Measurements from ENCODE around the gene RIC8B.
"Not testable (repeated sequence)": the region's sequence is repeated elsewhere in the genome, so short reads cannot be mapped to it uniquely, and the experiment has no call there.

Gene RIC8B

GRCh38 chr12:106910202-106910601 lies 135.7 kb downstream of the RIC8B start:
- DNase-seq: no peak

GRCh38 chr12:106911581-106911980 lies 137.1 kb downstream of the RIC8B start:
- no peak for DNase-seq

DNA sequence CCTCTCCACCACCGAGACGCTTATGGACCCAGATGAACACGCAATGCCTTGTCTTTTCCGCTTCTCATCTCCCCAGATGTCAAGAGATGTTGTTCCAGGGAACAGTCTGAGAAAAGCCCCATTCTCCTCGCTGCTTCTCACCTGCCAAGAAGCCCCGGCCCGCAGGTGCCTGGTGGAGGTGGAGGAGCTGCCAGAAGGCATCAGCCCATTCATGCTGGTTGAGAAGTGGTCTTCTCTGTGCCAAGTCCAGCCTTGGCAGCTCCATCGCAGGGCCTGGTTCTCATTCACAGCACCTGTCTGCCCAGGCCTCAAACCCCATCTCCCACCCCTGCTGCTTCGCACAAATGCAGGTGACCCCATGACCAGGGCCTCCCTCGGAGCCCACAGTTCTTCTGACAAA lies 139.0 kb downstream of the RIC8B start:
- no peak for DNase-seq

- DNase-seq: no peak
Observed at GRCh38 chr12:106914796-106915634, 140.5 kb downstream of the RIC8B start.

DNA sequence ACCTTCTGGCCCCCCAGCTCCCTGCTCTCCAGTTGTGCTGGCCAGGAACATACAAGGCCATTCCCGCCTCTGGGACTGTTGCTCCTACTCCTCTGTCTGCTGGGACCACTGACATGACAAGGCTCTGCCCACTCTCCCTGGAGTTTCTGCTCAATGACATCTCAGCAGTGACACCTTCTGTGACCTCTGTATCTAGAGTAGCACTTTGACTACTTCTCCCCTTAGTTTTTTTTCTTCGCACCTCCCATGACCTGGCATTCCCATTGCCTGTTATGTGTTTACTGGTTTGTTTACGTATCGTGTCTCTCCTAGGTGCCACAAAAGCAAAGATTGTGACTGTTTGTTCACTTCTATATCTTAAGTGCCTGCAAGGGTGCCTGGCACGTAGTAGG lies 141.1 kb downstream of the RIC8B start:
- no peak for DNase-seq

DNA sequence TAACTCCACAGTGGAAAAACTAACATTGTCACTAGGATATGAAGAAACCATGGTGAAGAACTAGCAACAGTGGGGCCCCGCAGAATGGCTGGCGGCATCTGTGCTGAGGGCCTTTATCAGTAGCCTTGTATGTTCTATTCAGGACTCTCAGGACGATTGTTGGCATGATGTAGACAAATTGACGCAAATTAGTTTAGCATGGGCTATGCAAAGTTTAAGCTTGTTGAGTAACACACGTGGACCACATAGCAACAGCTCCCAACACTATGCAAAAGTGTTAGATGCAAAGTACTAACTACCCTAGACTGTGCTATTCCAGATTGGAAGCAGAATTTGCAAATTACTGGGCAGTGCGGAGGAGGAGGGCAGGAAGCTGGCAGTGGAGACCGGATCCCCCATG lies 143.0 kb downstream of the RIC8B start:
- DNase-seq: no peak

DNA sequence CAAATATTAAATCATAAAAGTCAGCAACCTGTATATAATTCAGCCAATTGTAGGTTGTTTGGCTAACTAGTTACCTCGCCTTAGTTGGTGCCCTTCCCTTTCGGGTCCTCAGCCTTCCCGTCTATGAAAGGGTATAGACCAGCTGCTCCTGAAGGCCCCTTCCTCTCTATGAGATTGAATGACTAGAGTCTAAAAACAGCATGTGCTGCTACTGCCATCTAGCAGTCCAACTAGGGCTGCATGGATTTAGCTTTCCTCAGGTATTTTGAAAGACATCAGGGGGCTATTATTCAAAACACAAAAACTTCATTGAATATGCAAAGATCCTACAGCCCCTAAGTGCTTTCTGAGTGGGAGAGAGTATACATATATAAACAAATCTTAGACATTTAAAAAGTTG lies 144.3 kb downstream of the RIC8B start:
- no peak for DNase-seq

GRCh38 chr12:106919910-106920544 lies 145.5 kb downstream of the RIC8B start:
- peak; percentile 33 for DNase-seq

- not testable (repeated sequence) for DNase-seq
Observed at GRCh38 chr12:106921976-106922375, 147.5 kb downstream of the RIC8B start.

GRCh38 chr12:106923594-106923993 lies 149.1 kb downstream of the RIC8B start:
- not testable (repeated sequence) for DNase-seq

DNA sequence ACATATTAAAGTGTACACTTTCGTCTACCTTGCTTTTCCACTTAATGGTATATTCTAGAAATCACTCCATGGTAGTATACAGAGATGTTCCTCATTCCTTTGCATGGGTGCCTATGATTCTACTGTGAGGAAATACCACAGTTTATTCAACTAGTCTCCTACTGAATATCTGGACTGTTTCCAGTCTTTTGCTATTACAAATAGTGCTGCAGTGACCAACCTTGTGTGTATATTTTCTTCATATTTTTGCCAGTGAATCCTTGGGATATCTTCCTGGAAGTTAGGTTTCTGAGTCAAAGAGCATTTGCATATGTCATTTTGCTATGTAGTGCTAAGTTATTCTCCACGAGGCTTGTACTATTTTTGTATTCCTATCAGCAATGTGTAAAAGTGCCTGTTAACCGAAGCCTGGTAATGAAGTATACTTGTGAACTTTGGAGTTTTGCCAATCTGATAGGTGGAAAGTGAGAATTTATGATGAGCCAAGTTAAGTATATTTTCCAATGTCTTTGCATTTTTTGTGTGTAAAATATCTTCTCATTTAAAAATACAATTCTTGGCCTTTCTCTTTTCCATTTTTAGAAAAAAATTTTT lies 149.9 kb downstream of the RIC8B start:
- no peak for DNase-seq

DNA sequence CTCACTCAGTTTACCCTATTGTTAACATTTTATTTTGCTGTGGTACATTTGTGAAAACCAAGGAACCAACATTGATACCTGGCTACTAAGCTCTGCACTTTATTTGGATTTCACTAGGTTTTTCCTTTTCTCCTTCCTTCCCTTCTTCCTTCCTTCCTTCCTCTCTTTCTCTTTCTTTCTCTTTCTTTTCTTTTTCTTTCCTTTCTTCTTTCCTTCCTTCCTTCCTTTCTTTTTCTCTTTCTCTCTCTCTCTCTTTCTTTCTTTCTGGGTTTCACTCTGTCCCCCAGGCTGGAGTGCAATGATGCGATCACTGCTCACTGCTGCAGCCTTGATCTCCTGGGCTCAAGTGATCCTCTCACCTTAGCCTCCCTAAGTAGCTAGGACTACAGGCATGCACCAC lies 152.2 kb downstream of the RIC8B start:
- no peak for DNase-seq

DNA sequence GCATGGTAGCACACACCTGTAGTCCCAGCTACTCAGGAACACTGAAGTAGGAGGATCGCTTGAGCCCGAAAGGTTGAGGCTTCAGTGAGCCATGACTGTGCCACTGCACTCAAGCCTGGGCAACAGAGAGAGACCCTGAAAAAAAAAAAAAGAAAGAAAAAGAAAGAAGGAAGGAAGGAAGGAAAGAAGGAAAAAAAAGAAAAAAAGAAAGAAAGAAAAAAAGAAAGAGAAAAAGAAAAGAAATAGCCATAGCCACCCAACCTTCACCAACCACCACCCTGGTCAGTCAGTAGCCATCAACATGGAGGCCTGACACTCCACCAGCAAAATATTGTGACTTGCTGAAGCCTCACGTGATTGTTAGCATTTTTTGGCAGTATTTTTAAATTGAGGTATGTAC lies 159.8 kb downstream of the RIC8B start:
- no peak for DNase-seq

Measured in stimulated activated CD4-positive, alpha-beta T cell treated with anti-CD3 and anti-CD28 coated beads, Interleukin-4, amount 100 ng/mL, for 24 hours (primary cell).